ENCODE measurements around the gene ITSN1.

The ITSN1 gene

DNA sequence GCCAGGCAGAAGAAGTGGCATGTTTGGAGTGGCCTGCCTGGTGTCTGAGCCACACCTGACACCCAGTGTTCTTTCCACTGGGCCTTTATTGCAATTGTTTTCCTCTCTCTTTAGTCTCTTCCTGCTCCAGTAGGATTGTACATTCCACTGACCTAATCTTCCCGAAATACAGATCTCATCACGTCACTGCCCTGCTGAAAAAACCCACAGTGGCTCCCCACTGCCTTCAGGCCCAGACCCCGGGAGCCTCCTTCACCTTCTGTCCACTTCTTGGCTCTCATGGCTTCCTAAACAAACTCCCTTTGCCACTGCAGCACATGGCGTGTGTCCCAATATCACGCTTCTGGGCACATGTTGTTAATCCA is 298.6 kb downstream of the ITSN1 start:
- DNase-seq: no peak

DNA sequence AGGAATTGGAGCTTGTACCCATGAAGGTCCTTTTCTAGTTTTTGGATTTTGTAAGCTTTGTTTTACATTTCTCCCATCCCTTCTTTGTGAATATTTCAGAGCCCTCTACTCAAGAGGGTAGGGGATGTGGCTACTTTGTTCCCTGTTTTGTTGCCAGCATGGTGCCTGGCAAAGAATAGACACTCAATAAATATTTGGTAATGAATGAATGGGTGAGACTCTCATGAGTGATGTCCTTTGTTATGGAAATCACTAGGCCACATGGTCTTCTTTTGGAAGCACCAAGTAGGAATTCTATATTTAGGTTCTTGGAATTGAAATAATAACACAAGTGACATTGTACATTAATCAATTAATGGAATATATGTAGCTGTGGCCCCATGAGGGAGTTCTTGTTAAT is 300.1 kb downstream of the ITSN1 start:
- no peak for DNase-seq

DNA sequence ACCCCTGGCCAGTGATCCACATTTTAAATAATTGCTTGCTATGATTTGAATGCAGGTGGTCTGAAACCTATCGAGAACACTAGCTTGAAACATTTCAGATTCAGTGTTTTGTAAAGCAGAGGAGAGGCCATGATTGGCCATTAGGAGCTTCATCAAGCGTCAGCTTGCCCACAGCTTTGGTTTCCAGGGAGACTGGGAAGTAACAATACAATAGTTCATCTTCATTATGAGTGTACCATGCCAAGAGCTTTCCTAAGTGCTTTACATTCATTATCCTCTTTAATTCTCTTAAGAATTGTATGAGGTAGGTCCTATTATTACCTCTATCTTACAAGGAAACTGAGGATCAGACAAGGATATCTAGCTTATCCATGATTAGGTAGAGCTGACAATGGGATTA is 301.0 kb downstream of the ITSN1 start:
- DNase-seq: peak; percentile 59 to 71

DNA sequence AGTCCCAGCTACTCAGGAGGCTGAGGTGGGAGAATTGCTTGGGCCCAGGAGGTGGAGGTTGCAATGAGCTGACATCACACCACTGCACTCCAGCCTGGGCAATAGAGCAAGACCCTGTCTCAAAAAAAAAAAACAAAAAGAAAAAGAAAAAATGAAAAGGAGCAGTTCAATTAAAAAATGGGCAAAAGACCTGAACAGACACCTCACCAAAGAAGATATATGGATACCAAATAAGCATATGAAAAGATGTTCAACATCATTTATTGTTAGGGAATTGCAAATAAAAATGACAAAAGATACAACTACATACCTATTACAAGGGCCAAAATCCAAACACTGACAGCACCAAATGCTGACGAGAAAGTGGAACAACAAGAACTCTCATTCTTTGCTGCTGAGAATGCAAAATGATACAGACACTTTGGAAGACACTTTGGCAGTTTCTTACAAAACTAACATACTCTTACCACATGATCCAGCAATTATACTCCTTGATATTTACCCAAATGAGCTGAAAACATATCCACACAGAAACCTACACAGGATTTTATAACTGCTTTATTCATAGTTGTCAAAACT is 302.0 kb downstream of the ITSN1 start:
- no peak for DNase-seq

DNA sequence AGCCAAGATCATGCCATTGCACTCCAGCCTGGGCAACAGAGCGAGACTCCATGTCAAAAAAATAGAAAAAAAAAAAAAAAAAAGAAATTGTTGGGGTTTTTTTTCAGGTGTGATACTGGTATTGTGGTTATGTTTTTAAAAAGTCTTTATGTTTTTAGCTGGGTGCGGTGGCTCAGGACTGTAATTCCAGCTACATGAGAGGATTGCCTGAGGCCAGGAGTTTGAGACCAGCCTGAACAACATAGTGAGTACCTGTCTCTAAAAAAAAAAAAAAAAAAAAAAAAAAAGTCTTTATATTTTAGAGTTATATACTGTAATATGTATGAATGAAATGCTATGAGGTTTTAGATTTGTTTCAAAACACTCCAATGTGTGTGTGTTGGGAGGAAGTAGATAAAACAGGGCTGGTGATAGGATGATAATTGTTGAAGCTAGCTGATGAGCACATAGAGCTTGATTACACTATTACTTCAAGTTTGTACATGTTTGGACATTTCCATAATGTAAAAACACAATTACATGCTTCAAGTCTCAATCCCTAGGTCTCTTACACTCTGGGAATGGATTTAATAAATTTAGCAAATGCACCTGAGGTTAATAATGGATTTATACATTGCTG is 303.5 kb downstream of the ITSN1 start:
- peak; percentile 68 to 84 for DNase-seq

DNA sequence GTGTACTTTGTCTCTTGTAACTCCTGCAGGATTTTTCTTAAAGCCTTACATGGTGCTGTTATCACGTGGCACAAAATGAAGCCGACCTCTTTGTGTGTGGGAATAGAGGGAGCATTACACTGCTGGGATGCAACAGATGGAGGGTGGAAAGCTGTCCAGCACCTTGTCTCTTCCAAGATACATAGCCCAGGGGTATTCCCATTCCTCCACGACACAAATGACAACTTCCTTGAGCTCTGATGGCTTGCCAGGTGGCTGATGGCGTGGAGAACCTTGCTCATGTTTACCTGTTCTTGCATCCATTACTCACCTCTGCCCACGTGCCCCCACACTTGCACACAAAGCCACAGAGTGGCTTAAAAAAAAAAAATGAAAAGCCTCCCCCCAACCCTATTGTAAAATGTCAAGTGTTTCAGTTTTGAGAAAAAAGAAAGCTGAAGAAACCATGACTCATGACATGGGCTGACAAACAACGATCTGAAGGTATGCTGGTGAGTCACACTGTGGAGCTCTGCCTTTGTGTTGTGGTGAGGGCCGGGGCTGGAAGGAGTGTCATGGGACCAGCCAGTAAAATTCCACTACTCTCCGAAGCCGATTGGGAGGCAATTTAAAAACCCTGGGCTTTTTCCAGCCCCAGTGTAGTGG is 305.3 kb downstream of the ITSN1 start:
- peak in 1 of 2 experiments; percentile 77 for DNase-seq

DNA sequence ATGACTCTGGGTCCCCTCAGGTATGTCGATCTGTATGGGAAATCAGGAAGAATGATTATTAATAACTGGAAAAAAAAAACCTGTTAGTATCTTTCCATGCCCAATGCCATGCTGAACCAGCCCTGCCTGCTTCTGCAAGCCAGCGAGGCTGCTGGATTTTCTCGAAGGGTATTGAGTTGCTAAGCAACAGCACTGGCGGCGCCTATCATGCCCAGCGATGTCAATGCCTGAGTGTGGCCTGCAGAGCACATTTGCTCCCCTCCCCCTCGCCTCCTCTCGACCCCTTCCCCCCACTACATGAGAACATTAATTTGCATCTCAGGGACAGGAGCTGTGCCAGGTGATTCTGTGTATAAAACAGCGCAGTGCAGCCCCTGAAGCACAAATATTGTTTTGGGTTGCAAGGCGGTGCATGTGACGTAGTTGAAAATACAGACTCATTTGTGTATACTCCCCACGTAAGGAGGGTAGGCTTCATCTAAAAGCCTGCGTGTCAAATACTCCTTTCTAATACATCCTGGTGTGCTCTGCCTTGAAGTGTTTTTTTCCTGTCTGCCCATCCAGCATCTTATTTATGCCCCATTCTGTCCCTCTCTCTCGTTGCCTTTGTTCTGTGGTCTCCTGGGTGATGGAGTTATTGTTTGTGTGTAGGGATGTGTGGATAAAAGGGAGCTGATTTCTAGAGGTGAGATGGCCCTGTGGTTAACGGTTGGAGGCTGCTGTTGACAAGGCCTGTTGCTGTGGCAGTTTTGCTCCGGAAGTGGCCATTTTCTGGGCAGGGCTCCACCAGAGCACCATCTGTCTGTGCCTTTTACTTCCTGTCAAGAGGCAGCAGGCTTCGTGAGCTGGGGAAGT is 306.0 kb downstream of the ITSN1 start:
- DNase-seq: peak; percentile 88 to 95

DNA sequence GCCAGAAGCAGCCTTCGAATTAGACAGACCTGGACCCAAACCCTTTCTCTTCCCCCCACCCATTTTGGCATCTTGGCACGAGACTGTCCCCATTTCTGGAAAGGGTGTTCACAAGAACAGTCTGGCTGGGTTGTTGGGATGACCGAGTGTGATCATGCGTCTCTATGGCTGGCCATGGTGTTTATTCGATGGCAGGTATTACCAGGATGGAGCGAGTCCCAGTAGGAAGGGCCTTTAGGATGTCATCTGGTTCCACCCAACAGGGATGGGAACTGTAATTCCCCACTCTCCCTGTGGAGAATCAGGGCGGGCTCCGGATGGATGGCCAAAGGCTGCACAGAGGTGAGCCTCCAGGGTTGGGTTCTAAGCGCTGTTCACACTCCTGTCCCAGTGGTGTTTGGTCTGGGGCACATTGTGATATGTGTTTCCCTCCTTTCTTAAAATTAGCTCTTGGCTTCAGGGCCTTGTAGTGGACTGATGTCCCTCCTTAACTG is 306.7 kb downstream of the ITSN1 start:
- no peak for DNase-seq
